GM12892 (cell line): ENCODE results near the gene POLR2L.

Source experiments
- DNase-seq: peaks from one replicate; pipeline ENCODE4 v3.0.0; 2011; ENCODE audit not compliant: insufficient read length
- FAIRE-seq: peaks from 2 replicates; lab custom pipeline; 2011; peaks lifted over from hg19 to GRCh38; lab: Jason Lieb, UNC
- POLR2A ChIP-seq: IDR thresholded peaks from 2 replicates; pipeline ENCODE4 v1.6.1; 2011; ENCODE audit warnings: low read depth, low read length, control low read depth
- POLR2AphosphoS5 ChIP-seq: IDR thresholded peaks from 2 replicates; pipeline ENCODE4 v1.6.1; 2011; ENCODE audit warnings: low read depth, low read length, control low read depth
- TAF1 ChIP-seq: IDR thresholded peaks from 2 replicates; pipeline ENCODE4 v1.6.1; 2011; ENCODE audit warnings: low read depth, mild to moderate bottlenecking, control low read depth, low read length, borderline replicate concordance

The POLR2L gene

GRCh38 chr11:797296-798092 lies 44.8 kb downstream of the POLR2L start:
- TF ChIP-seq TAF1: no peak
- TF ChIP-seq POLR2AphosphoS5: peak; percentile 36; the same call in 1 of the 2 replicates
- DNase-seq (peak; percentile 94), FAIRE-seq (peak; percentile 99)

GRCh38 chr11:796565-797295 lies 45.6 kb downstream of the POLR2L start:
- DNase-seq (no peak), FAIRE-seq (no peak)
- TF ChIP-seq TAF1 (no peak), POLR2A (0 out of 2 replicates have a peak, but pooled peaks have one; percentile 28), POLR2AphosphoS5 (peak; percentile 0; the same call in 1 of the 2 replicates)

DNA sequence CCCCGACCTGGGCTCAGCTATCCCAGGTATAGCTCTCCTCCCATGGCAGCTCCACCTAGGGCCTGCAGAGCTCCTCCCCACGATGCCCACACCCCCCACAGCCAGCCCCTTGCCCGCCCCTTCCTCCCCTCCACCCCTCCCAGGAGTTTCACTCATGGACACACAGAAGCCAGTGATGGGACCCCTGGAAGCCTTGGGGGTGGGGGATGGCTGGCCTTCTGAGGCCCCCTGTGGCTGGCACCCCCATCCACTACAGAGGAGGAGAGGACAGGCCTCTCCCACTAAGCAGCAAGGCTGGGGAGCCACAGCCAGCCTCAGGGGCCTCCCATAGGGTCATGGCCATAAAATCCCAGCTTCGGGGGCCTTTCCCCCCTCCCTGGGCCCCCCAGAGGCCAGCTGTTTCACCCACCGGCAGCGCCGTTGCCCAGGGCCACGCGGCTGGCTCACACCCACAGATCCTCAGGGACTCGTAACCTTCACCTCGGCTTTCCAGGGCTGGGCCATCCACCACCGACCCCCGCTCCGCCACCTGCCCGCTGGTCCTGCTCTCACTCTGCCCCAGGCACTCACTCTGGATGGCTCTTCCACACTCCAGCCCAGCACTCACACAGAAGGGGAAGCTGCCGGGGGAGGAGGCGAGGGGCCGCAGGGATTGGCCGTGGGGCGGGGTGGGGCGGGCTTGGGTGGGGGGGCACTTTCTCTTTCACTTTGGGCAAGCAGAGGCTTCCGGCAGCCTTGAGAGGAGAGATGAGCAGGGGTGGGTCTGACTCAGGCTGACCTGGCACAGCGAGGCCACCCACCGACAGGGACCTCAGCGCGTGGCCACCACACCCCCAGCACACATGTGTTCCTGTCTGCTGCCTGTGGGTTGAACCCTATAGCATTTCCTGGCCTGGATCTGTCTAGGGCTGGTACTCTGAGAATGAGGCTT lies 46.4 kb downstream of the POLR2L start:
- FAIRE-seq: peak; percentile 99
- peak; percentile 99 for DNase-seq
- no peak; the same call in 1 of the 2 replicates for TF ChIP-seq TAF1
- peak; percentile 50; the same call in 1 of the 2 replicates for TF ChIP-seq POLR2AphosphoS5
- TF ChIP-seq POLR2A: peak; percentile 53

GRCh38 chr11:794766-795633 lies 47.3 kb downstream of the POLR2L start:
- no peak for DNase-seq
- TF ChIP-seq TAF1: no peak
- TF ChIP-seq POLR2A: no peak
- no peak for TF ChIP-seq POLR2AphosphoS5
- FAIRE-seq: peak; percentile 64

GRCh38 chr11:794013-794765 lies 48.1 kb downstream of the POLR2L start:
- FAIRE-seq (no peak), DNase-seq (no peak)
- no peak for TF ChIP-seq TAF1
- no peak for TF ChIP-seq POLR2AphosphoS5
- no peak for TF ChIP-seq POLR2A

DNA sequence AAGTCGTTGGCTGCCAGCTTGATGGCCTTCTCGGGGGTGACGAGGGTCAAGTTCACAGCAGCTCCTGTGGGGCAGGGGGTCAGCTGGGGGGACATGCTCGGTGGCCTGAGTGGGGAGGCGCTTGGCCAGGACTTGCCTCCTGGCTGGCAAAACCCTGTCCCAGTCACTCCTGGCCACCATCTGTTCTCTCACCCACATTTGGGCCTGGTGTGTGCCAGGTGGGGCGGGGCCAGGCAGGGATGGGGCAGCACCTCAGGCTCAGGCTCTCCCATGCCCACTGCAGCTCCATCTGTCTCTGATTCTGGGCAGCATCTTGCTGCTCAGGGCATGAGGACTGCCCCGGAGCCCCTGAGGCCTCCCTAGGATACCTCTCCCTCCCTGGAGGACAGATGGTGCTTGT lies 48.8 kb downstream of the POLR2L start:
- DNase-seq (no peak), FAIRE-seq (no peak)
- TF ChIP-seq POLR2A: no peak
- no peak for TF ChIP-seq TAF1
- TF ChIP-seq POLR2AphosphoS5: no peak

DNA sequence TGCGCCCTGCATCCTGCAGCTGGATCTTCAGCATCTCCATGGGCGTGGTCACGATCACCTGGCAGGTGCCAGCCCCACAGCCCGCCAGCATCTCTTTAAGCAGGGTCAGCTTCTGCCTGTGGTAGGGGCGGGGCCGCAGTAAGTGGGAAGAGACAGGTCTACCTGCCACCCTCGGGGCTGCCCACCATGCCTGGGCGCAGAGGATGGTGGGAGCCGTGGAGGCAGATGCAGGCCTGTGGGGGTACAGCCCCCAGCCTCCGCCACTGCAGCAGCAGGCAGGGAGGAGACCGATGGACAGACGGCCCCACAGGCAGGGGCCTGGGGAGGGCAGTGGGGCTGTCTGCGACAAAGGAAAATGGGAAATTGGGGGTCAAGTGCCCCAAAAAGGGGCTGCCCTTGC lies 49.5 kb downstream of the POLR2L start:
- no peak for FAIRE-seq

GRCh38 chr11:792535-792821 lies 49.9 kb downstream of the POLR2L start:
- DNase-seq (no peak), FAIRE-seq (no peak)
- no peak for TF ChIP-seq TAF1
- TF ChIP-seq POLR2A: no peak
- no peak for TF ChIP-seq POLR2AphosphoS5

More for the DNA sequence above, 49.5 kb downstream of the POLR2L start:
- no peak for DNase-seq
- TF ChIP-seq POLR2A (no peak), POLR2AphosphoS5 (no peak), TAF1 (no peak)

- no peak for TF ChIP-seq POLR2A
- TF ChIP-seq POLR2AphosphoS5: no peak
- TF ChIP-seq TAF1: no peak
- DNase-seq (no peak), FAIRE-seq (no peak)
Observed at GRCh38 chr11:791658-792534, 50.4 kb downstream of the POLR2L start.
